ENCODE data around the gene PDCD11. TPM values are rescaled to one million over a fixed set of nuclear protein-coding genes. Genes with fewer than 3 reads are reported as not detected.
"Not testable (repeated sequence)": the region's sequence is repeated elsewhere in the genome, so short reads cannot be mapped to it uniquely, and the experiment has no call there.

PDCD11 gene
- total RNA-seq, 1 donor from 2014 or later = 56.1 TPM

DNA sequence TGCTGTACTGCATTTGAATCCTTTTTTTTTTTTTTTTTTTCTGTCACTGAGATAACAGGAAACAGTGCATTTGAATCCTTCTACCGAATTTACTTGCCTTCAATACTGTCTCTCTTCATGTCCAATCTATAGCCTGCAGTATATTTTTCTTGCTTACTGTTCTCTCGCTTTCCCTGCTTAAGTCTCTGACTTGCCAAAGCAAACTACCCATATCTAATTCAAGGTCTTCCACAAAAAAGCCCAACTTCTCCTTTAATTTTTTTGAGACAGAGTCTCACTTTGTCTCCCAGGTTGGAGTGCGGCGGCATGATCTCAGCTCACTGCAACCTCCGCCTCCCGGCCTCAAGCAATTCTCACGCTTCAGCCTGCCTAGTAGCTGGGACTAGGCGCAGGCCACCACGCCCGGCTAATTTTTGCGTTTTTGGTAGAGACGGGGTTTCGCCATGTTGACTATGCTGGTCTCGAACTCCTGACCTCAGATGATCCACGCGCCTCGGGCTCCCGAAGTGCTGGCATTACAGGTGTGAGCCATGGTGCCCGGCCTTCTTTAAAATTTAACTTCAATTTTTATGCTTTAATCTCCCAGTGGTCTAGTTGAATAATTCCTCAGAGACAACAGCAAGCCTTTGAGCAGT lies 882 bp downstream of the PDCD11 start:
- Mint-ChIP-seq H3K27me3 (no peaks in the 10 kb centered on the region), H3K4me3 (ENCODE audit: low read depth) (peak overlapping the region; percentile 96), H3K36me3 (ENCODE audit: insufficient read depth) (peaks cover 14% of the 10 kb centered on the region), H3K9me3 (ENCODE audit: low read depth) (no peaks in the 10 kb centered on the region), H3K4me1 (ENCODE audit: low read depth) (peaks cover 29% of the 10 kb centered on the region), H3K27ac (peak overlapping the region; percentile 98)
- TF ChIP-seq, protein P1, sequence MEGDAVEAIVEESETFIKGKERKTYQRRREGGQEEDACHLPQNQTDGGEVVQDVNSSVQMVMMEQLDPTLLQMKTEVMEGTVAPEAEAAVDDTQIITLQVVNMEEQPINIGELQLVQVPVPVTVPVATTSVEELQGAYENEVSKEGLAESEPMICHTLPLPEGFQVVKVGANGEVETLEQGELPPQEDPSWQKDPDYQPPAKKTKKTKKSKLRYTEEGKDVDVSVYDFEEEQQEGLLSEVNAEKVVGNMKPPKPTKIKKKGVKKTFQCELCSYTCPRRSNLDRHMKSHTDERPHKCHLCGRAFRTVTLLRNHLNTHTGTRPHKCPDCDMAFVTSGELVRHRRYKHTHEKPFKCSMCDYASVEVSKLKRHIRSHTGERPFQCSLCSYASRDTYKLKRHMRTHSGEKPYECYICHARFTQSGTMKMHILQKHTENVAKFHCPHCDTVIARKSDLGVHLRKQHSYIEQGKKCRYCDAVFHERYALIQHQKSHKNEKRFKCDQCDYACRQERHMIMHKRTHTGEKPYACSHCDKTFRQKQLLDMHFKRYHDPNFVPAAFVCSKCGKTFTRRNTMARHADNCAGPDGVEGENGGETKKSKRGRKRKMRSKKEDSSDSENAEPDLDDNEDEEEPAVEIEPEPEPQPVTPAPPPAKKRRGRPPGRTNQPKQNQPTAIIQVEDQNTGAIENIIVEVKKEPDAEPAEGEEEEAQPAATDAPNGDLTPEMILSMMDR (IDR thresholded peaks at IDR 0.05; ENCODE audit: unreplicated experiment) = no peak
- DNase-seq (ENCODE audit: low spot score, unreplicated experiment) = no peak

DNA sequence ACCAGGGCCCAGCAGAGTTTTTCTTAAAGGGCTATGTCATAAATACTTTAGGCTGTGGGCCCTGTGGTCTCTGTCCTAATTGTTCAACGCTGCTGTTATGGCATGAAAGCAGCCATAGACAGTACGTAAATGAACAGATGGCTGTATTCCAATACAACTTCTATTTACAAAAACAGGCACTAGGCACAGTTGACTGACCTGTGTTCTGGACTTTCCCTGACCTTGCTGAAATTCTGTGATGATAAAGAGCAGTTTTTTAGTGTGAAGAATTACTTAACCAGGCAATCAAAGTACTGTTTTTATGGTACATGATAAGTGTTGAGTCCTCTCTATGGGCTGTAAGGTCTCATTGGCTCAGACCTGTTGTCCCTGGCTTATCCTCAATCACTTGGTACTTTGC lies 17.1 kb downstream of the PDCD11 start:
- DNase-seq (ENCODE audit: low spot score, unreplicated experiment) = no peak
- H3K27me3 Mint-ChIP-seq = no peaks in the 10 kb centered on the region
- H3K4me3 Mint-ChIP-seq (ENCODE audit: low read depth) = no peak overlapping the region
- no peak overlapping the region for H3K27ac Mint-ChIP-seq
- TF ChIP-seq, protein P1 (IDR thresholded peaks at IDR 0.05; ENCODE audit: unreplicated experiment) = no peak
- no peaks in the 10 kb centered on the region for H3K4me1 Mint-ChIP-seq (ENCODE audit: low read depth)
- H3K9me3 Mint-ChIP-seq (ENCODE audit: low read depth) = no peaks in the 10 kb centered on the region
- peaks cover 34% of the 10 kb centered on the region for H3K36me3 Mint-ChIP-seq (ENCODE audit: insufficient read depth)

DNA sequence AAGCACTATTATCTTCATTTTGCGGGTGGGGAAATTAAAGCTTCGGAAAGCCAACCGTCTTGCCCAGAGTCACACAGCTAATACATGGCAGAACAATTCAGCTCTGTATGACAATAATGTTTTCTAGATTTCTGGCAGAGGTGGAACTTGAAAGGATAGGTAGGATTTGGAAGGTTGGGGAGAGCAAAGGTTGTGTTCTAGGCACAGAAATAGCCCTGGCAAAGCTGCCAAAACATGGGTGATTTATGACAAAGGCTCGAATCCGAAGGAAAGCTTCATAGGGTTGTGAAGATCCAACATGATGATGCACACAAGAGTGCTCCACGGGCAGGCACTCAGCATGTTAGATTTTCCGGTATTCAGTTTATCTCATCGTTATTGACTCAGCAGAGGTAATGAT lies 19.2 kb downstream of the PDCD11 start:
- Mint-ChIP-seq H3K4me3 (ENCODE audit: low read depth) (no peak overlapping the region), H3K27me3 (no peaks in the 10 kb centered on the region), H3K9me3 (ENCODE audit: low read depth) (no peaks in the 10 kb centered on the region), H3K4me1 (ENCODE audit: low read depth) (no peaks in the 10 kb centered on the region), H3K27ac (no peak overlapping the region), H3K36me3 (ENCODE audit: insufficient read depth) (peaks cover 30% of the 10 kb centered on the region)
- DNase-seq (ENCODE audit: low spot score, unreplicated experiment) = no peak
- TF ChIP-seq, protein P1 (IDR thresholded peaks at IDR 0.05; ENCODE audit: unreplicated experiment) = no peak

DNA sequence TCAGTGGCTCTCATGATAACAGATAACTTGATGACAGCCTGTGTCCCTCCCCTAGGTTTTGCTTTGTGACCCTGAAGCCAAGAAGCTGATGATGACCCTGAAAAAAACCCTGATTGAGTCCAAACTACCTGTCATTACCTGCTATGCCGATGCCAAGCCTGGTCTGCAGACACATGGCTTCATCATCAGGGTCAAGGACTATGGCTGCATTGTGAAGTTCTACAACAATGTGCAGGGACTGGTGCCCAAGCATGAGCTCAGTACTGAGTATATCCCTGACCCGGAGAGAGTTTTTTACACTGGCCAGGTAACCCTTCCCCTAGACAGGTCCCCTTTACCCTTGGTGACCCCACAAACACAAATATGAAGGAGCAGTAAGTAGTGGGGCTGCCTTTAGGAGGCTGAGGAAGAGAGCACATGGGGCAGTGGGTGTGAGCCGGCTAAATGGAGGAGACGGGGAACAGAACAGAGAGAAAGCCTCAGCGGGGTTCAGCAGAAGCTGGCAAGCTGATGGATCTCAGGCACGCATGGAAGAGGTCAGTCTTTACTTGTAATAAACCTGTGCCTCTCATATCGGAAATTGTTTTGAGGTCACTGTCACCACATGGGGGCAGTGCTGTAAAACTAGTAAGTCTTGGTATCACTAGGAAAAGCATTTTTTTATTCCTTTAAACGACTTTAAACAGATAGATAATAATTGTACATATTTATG lies 20.2 kb downstream of the PDCD11 start:
- Mint-ChIP-seq H3K9me3 (ENCODE audit: low read depth) (no peaks in the 10 kb centered on the region), H3K4me3 (ENCODE audit: low read depth) (no peak overlapping the region), H3K27me3 (no peaks in the 10 kb centered on the region), H3K4me1 (ENCODE audit: low read depth) (no peaks in the 10 kb centered on the region), H3K36me3 (ENCODE audit: insufficient read depth) (peaks cover 34% of the 10 kb centered on the region), H3K27ac (no peak overlapping the region)
- peak; percentile 25 for DNase-seq (ENCODE audit: low spot score, unreplicated experiment)
- TF ChIP-seq, protein P1 (IDR thresholded peaks at IDR 0.05; ENCODE audit: unreplicated experiment) = peak; percentile 68

DNA sequence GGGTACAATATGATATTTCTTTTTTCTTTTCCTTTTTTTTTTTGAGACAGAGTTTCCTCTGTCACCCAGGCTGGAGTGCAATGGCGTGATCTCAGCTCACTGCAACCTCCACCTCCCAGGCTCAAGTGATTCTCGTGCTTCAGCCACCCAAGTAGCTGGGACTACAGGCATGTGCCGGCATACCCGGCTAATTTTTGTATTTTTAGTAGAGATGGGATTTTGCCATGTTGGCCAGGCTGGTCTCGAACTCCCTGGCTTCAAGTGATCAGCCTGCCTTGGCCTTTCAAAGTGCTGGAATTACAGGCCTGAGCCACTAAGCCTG lies 20.7 kb downstream of the PDCD11 start:
- not testable (repeated sequence) for DNase-seq (ENCODE audit: low spot score, unreplicated experiment); H3K9me3 Mint-ChIP-seq (ENCODE audit: low read depth); H3K27me3 Mint-ChIP-seq; H3K4me3 Mint-ChIP-seq (ENCODE audit: low read depth); H3K4me1 Mint-ChIP-seq (ENCODE audit: low read depth); H3K27ac Mint-ChIP-seq
- peaks cover 34% of the 10 kb centered on the region for H3K36me3 Mint-ChIP-seq (ENCODE audit: insufficient read depth)

DNA sequence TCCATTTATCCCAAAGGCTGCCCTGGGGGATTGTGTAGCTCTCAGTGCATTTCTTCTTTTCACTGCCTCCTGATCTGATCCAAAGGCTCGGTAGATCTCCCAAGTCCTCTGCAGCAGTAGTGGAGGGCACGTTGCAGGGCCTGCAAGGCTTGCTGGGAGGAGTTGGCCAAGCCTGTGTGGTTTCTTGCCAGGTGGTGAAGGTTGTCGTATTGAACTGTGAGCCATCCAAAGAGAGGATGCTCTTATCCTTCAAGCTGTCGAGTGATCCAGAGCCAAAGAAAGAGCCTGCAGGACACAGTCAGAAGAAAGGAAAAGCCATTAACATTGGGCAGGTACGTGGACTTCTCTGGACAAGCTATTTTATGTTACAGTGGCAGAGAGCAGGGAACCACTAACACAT lies 21.2 kb downstream of the PDCD11 start:
- DNase-seq (ENCODE audit: low spot score, unreplicated experiment) = no peak
- Mint-ChIP-seq H3K4me1 (ENCODE audit: low read depth) (no peaks in the 10 kb centered on the region), H3K4me3 (ENCODE audit: low read depth) (no peak overlapping the region), H3K9me3 (ENCODE audit: low read depth) (no peaks in the 10 kb centered on the region), H3K36me3 (ENCODE audit: insufficient read depth) (peaks cover 39% of the 10 kb centered on the region), H3K27me3 (no peaks in the 10 kb centered on the region), H3K27ac (no peak overlapping the region)
- TF ChIP-seq, protein P1 (IDR thresholded peaks at IDR 0.05; ENCODE audit: unreplicated experiment) = no peak
